ENCODE measurements around the gene LRRC71.

LRRC71 gene

DNA sequence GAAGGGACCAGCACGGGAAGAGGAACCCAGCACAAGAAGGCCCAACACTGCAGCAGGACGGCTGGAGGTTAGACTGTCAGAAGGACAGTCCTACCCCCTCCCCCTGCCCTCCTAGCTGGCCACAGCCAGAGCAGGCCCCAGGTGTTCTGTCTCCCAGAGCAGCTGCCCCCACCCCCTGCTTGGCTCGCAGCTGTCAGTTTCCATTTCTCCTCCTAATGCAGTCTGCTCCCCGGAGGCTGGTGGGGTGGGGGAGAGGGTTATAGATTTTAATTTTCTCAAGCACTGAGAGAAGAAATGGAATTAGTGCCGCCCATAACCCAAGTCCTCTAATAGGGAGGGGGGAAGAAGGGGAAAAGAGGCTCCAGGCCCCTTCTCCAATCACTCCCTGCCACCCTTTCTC, 40.0 kb upstream of the LRRC71 start:
- Histone ChIP-seq H3K27ac (ENCODE audit: low read length) (no peak overlapping the region), H3K4me1 (ENCODE audit: low read length) (no peaks in the 10 kb centered on the region), H3K4me2 (ENCODE audit: low read length) (no peak overlapping the region), H4K20me1 (ENCODE audit: insufficient read depth, low read length) (no peaks in the 10 kb centered on the region), H3K9ac (ENCODE audit: low read length) (no peak overlapping the region), H3K36me3 (replicated peaks; ENCODE audit: low read depth, low read length) (no peaks in the 10 kb centered on the region), H3K9me3 (ENCODE audit: insufficient read depth, low read length) (no peaks in the 10 kb centered on the region), H2AFZ (ENCODE audit: low read depth, low read length) (no peak overlapping the region), H3K79me2 (ENCODE audit: low read length) (no peaks in the 10 kb centered on the region), H3K4me3 (ENCODE audit: low read length) (no peak overlapping the region), H3K27me3 (ENCODE audit: low read depth, low read length) (peaks cover 39% of the 10 kb centered on the region)
- no peak for TF ChIP-seq EZH2phosphoT487 (IDR thresholded peaks at IDR 0.05; ENCODE audit: low read depth)
- TF ChIP-seq, protein P1, sequence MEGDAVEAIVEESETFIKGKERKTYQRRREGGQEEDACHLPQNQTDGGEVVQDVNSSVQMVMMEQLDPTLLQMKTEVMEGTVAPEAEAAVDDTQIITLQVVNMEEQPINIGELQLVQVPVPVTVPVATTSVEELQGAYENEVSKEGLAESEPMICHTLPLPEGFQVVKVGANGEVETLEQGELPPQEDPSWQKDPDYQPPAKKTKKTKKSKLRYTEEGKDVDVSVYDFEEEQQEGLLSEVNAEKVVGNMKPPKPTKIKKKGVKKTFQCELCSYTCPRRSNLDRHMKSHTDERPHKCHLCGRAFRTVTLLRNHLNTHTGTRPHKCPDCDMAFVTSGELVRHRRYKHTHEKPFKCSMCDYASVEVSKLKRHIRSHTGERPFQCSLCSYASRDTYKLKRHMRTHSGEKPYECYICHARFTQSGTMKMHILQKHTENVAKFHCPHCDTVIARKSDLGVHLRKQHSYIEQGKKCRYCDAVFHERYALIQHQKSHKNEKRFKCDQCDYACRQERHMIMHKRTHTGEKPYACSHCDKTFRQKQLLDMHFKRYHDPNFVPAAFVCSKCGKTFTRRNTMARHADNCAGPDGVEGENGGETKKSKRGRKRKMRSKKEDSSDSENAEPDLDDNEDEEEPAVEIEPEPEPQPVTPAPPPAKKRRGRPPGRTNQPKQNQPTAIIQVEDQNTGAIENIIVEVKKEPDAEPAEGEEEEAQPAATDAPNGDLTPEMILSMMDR (IDR thresholded peaks at IDR 0.05; ENCODE audit: low read depth, low read length), result no peak

DNA sequence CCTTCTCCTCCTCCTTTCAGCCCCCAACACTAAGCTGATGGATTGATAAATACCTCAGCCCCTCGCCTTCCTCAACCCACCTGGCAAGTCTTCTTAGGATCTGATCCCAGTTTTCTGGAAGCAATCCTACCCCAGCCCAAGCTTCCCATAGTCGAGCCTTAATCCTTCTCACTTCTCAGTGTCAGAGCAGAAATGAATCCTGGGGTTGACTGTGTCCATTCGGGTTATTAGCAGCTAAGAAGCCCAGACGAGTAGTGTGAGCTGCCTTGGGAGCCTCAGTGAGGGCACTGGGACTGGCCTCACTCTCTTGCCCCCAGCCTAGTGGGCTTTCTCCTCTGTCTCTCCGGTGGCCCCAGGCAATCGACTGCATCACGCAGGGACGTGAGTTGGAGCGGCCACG, 39.3 kb upstream of the LRRC71 start:
- no peaks in the 10 kb centered on the region for H3K36me3 ChIP-seq (replicated peaks; ENCODE audit: low read depth, low read length)
- H3K79me2 ChIP-seq (ENCODE audit: low read length), result no peaks in the 10 kb centered on the region
- H3K4me1 ChIP-seq (ENCODE audit: low read length), result no peaks in the 10 kb centered on the region
- peaks cover 40% of the 10 kb centered on the region for H3K27me3 ChIP-seq (ENCODE audit: low read depth, low read length)
- H3K4me2 ChIP-seq (ENCODE audit: low read length), result no peak overlapping the region
- H2AFZ ChIP-seq (ENCODE audit: low read depth, low read length), result no peak overlapping the region
- no peaks in the 10 kb centered on the region for H3K9me3 ChIP-seq (ENCODE audit: insufficient read depth, low read length)
- H3K9ac ChIP-seq (ENCODE audit: low read length), result no peak overlapping the region
- no peak for TF ChIP-seq EZH2phosphoT487 (IDR thresholded peaks at IDR 0.05; ENCODE audit: low read depth)
- TF ChIP-seq, protein P1 (IDR thresholded peaks at IDR 0.05; ENCODE audit: low read depth, low read length), result no peak
- H3K27ac ChIP-seq (ENCODE audit: low read length), result no peak overlapping the region
- H3K4me3 ChIP-seq (ENCODE audit: low read length), result no peak overlapping the region
- H4K20me1 ChIP-seq (ENCODE audit: insufficient read depth, low read length), result no peaks in the 10 kb centered on the region

DNA sequence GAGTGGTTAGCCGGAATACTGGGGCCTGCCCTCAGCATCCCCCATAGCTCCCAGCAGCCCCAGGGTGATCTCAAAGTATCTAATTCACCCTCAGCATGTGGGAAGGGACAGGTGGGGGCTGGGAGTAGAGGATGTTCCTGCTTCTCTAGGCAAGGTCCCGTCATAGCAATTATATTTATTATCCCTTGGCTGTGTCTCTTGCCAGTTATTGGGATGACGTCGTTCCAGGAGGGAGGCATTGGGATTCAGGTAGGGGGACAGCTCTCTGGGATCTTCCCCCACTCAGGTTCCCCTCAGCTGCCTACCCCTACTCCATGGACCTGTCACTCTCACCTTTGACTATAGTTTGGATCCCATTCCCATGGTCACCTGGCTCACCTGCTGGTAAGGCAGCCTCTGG, 38.8 kb upstream of the LRRC71 start:
- H3K9me3 ChIP-seq (ENCODE audit: insufficient read depth, low read length), result no peaks in the 10 kb centered on the region
- no peaks in the 10 kb centered on the region for H4K20me1 ChIP-seq (ENCODE audit: insufficient read depth, low read length)
- peaks cover 40% of the 10 kb centered on the region for H3K27me3 ChIP-seq (ENCODE audit: low read depth, low read length)
- H3K36me3 ChIP-seq (replicated peaks; ENCODE audit: low read depth, low read length), result no peaks in the 10 kb centered on the region
- H3K27ac ChIP-seq (ENCODE audit: low read length), result no peak overlapping the region
- no peak overlapping the region for H3K9ac ChIP-seq (ENCODE audit: low read length)
- H3K79me2 ChIP-seq (ENCODE audit: low read length), result no peaks in the 10 kb centered on the region
- no peak overlapping the region for H3K4me2 ChIP-seq (ENCODE audit: low read length)
- no peak overlapping the region for H2AFZ ChIP-seq (ENCODE audit: low read depth, low read length)
- no peak overlapping the region for H3K4me3 ChIP-seq (ENCODE audit: low read length)
- H3K4me1 ChIP-seq (ENCODE audit: low read length), result no peaks in the 10 kb centered on the region
- TF ChIP-seq EZH2phosphoT487 (IDR thresholded peaks at IDR 0.05; ENCODE audit: low read depth), result no peak
- TF ChIP-seq, protein P1 (IDR thresholded peaks at IDR 0.05; ENCODE audit: low read depth, low read length), result no peak

DNA sequence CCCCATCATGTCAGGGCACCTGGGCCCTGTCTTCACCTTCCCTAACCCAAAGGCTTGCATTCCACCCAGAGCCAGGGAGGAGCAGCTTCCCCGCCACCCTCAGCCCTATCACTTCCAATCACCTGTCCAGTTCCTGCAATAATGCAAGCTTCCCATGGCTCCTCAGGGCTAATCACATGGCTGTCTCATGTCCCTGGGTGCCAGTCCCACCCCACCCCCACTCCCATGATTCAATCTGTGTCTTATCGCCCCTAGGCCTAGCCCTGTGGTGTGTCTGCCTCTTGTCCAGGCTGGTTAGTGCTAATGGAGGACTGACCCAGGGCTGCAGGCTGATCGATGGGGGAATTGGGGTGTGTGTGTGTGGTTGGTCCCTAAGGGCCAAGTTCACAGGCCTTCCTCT, 37.9 kb upstream of the LRRC71 start:
- TF ChIP-seq, protein P1 (IDR thresholded peaks at IDR 0.05; ENCODE audit: low read depth, low read length), result no peak
- no peak for TF ChIP-seq EZH2phosphoT487 (IDR thresholded peaks at IDR 0.05; ENCODE audit: low read depth)
- Histone ChIP-seq H3K9ac (ENCODE audit: low read length) (no peak overlapping the region), H2AFZ (ENCODE audit: low read depth, low read length) (no peak overlapping the region)

More for the DNA sequence above, 37.9 kb upstream of the LRRC71 start:
- Histone ChIP-seq H3K27me3 (ENCODE audit: low read depth, low read length) (peaks cover 39% of the 10 kb centered on the region), H4K20me1 (ENCODE audit: insufficient read depth, low read length) (no peaks in the 10 kb centered on the region), H3K79me2 (ENCODE audit: low read length) (no peaks in the 10 kb centered on the region), H3K4me2 (ENCODE audit: low read length) (no peak overlapping the region), H3K4me1 (ENCODE audit: low read length) (no peaks in the 10 kb centered on the region), H3K36me3 (replicated peaks; ENCODE audit: low read depth, low read length) (no peaks in the 10 kb centered on the region), H3K27ac (ENCODE audit: low read length) (no peak overlapping the region), H3K9me3 (ENCODE audit: insufficient read depth, low read length) (no peaks in the 10 kb centered on the region), H3K4me3 (ENCODE audit: low read length) (no peak overlapping the region)
